ENCODE results near the gene EPHA7. TPM values are rescaled to one million over a fixed set of nuclear protein-coding genes. Genes with fewer than 3 reads are reported as not detected.

EPHA7 gene
- total RNA-seq, 1 experiment from 2014 or later = 0.17 TPM

DNA sequence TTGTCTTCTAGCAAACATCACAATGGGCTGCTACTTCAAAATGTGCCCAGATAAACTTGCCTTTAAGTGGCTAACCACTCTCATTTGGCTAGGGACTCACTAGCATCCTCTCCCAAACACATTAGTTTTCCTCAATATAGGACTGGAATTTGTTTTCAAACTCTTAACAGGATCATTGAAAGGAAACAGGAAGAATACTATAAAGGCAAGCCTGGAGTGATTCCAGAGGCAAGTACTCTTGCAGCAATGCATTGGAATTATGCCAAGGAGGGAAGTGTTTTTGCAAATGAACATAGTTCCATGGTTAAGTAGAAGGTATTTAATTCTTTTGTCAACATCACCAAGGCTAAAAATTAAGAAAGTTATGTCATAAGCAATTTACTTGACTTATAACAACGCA, 12.2 kb downstream of the EPHA7 start:
- CTCF ChIA-PET = no interaction called here
- DNase-seq = no peak
- no TSS peak for BruUV-seq (replicated peaks)
- Mint-ChIP-seq H3K9me3 (ENCODE audit: low read depth, unreplicated experiment) (no peaks in the 10 kb centered on the region), H3K4me1 (ENCODE audit: low read depth, unreplicated experiment) (no peaks in the 10 kb centered on the region), H3K27ac (ENCODE audit: unreplicated experiment) (no peak overlapping the region), H3K4me3 (ENCODE audit: low read depth, unreplicated experiment) (no peak overlapping the region), H3K36me3 (ENCODE audit: insufficient read depth, unreplicated experiment) (no peaks in the 10 kb centered on the region), H3K27me3 (ENCODE audit: unreplicated experiment) (no peaks in the 10 kb centered on the region)
- intact Hi-C loops (cut with micrococcal nuclease; ENCODE audit: unreplicated experiment) = no loop called here
- TF ChIP-seq, protein P1, sequence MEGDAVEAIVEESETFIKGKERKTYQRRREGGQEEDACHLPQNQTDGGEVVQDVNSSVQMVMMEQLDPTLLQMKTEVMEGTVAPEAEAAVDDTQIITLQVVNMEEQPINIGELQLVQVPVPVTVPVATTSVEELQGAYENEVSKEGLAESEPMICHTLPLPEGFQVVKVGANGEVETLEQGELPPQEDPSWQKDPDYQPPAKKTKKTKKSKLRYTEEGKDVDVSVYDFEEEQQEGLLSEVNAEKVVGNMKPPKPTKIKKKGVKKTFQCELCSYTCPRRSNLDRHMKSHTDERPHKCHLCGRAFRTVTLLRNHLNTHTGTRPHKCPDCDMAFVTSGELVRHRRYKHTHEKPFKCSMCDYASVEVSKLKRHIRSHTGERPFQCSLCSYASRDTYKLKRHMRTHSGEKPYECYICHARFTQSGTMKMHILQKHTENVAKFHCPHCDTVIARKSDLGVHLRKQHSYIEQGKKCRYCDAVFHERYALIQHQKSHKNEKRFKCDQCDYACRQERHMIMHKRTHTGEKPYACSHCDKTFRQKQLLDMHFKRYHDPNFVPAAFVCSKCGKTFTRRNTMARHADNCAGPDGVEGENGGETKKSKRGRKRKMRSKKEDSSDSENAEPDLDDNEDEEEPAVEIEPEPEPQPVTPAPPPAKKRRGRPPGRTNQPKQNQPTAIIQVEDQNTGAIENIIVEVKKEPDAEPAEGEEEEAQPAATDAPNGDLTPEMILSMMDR (IDR thresholded peaks at IDR 0.05; ENCODE audit: unreplicated experiment) = no peak

DNA sequence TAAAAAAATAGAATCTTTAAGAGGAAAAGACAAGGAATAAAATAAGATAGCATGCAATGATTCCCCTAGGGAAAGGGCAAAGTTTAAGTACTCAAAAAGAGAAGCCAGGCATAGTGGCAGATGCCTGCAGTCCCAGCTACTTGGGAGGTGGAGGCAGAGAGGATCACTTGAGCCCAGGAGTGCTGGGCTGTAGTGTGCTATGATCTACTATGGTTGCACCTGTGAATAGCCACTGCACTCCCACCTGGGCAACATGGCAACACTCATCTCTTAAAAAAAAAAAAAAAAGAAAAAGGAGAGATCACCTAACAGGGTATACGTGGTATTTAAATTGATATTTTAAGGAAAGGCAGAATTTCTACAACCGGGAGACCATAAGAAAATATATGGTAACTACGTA, 16.0 kb downstream of the EPHA7 start:
- intact Hi-C loops (cut with micrococcal nuclease; ENCODE audit: unreplicated experiment) = no loop called here
- Mint-ChIP-seq H3K4me1 (ENCODE audit: low read depth, unreplicated experiment) (no peaks in the 10 kb centered on the region), H3K4me3 (ENCODE audit: low read depth, unreplicated experiment) (no peak overlapping the region), H3K27me3 (ENCODE audit: unreplicated experiment) (no peaks in the 10 kb centered on the region), H3K36me3 (ENCODE audit: insufficient read depth, unreplicated experiment) (no peaks in the 10 kb centered on the region), H3K9me3 (ENCODE audit: low read depth, unreplicated experiment) (peaks cover 3% of the 10 kb centered on the region), H3K27ac (ENCODE audit: unreplicated experiment) (no peak overlapping the region)
- CTCF ChIA-PET = interaction anchor here (0.7 kb wide), 1 partner anchor 189 kb away, joined by 4 read pairs; no protein-coding TSS in a partner anchor
- BruUV-seq (replicated peaks) = no TSS peak
- no peak for DNase-seq
- TF ChIP-seq, protein P1 (IDR thresholded peaks at IDR 0.05; ENCODE audit: unreplicated experiment) = no peak

DNA sequence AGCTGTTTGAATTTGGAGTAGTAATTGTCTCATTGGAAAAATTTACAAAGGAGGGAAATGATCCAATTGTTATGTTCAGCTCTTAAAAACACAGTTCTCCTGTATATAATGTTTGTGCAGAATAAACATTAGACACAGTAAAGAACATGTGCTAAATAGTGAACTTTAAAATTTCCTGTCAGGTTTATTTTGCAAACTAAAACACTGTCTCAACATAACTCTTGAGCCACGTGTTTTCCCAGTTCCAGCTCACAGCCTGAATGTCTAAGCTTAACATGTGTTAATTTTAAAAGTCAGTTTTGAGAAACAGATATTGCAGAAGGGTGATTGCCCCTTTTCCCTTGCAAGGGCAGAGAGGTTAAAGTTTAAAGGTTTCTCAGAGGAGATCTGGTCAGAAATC, 20.6 kb downstream of the EPHA7 start:
- no peak for DNase-seq
- BruUV-seq (replicated peaks) = no TSS peak
- CTCF ChIA-PET = no interaction called here
- no peaks in the 10 kb centered on the region for H3K36me3 Mint-ChIP-seq (ENCODE audit: insufficient read depth, unreplicated experiment)
- TF ChIP-seq, protein P1 (IDR thresholded peaks at IDR 0.05; ENCODE audit: unreplicated experiment) = no peak
- no peaks in the 10 kb centered on the region for H3K4me1 Mint-ChIP-seq (ENCODE audit: low read depth, unreplicated experiment)
- peaks cover 3% of the 10 kb centered on the region for H3K9me3 Mint-ChIP-seq (ENCODE audit: low read depth, unreplicated experiment)
- intact Hi-C loops (cut with micrococcal nuclease; ENCODE audit: unreplicated experiment) = no loop called here
- H3K4me3 Mint-ChIP-seq (ENCODE audit: low read depth, unreplicated experiment) = no peak overlapping the region
- no peak overlapping the region for H3K27ac Mint-ChIP-seq (ENCODE audit: unreplicated experiment)
- no peaks in the 10 kb centered on the region for H3K27me3 Mint-ChIP-seq (ENCODE audit: unreplicated experiment)

DNA sequence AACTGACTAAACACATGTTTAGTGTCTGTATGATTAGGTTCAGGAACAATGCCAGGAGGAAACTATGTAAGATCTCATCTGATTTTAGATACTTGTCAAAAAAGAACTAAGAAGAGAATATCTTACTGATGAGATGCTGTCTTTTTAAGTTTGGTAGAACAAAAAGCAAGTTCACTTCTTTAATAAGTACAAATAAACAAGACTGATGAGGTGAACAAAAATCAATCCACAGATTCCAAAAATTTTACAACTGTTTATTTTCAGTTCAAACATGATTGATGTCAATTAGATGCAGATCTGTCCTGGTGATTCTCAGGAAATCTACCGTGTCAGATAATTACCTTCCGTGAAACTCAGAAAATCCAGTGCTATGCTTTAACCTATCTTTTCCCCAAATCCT, 24.9 kb downstream of the EPHA7 start:
- BruUV-seq (replicated peaks) = no TSS peak
- CTCF ChIA-PET = no interaction called here
- no peak overlapping the region for H3K4me3 Mint-ChIP-seq (ENCODE audit: low read depth, unreplicated experiment)
- DNase-seq = no peak
- intact Hi-C loops (cut with micrococcal nuclease; ENCODE audit: unreplicated experiment) = no loop called here
- H3K27ac Mint-ChIP-seq (ENCODE audit: unreplicated experiment) = no peak overlapping the region
- H3K9me3 Mint-ChIP-seq (ENCODE audit: low read depth, unreplicated experiment) = no peaks in the 10 kb centered on the region
- H3K36me3 Mint-ChIP-seq (ENCODE audit: insufficient read depth, unreplicated experiment) = no peaks in the 10 kb centered on the region
- TF ChIP-seq, protein P1 (IDR thresholded peaks at IDR 0.05; ENCODE audit: unreplicated experiment) = no peak
- H3K27me3 Mint-ChIP-seq (ENCODE audit: unreplicated experiment) = no peaks in the 10 kb centered on the region
- no peaks in the 10 kb centered on the region for H3K4me1 Mint-ChIP-seq (ENCODE audit: low read depth, unreplicated experiment)
